ENCODE data around the gene GCFC2.

GCFC2 gene

DNA sequence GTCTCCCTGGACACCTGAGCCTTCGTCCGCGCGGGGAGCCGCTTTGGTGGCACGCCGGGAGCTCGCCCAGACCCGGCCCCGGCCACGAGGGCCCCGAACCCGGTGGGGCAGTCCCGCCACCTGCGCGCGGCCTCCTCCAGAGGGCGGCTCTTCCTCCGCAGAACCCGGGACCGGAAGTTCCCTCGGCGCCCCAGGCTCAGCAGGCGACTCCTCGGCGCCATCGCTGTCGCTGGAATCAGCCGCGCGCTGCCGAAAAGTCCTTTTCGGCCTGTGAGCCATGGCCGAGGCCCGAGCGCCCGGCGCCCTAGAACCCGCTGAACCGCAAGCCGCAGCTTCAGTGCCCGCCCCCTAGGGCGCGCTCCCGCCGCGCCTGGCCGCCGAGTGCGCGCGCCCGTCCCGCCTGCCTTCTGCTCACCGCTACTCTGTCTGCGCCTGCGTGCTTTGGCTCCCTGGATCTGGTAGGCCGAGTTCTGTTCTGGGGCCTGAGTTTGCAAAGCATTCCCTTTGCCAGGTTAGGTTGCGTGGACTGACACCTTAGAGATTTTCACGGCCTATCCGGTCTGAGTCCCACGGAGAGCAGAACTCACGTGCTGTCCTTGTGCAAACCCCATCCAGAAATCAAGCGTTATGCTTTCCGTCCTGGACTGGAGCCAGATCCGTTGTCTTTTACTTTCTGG, at the start of gene GCFC2:
GCFC2 (minus strand) TSS at position 339 of the 677 bp plus-strand sequence; CDS start at position 279, 60 bp downstream.
- DNase-seq, result peak; percentile 81 to 96 (median 90)
- intact Hi-C loops (cut with DNase I), result loop anchor here (5.0 kb wide), 1 partner anchor 63 kb away; the partner anchor contains the start of gene MRPL19

DNA sequence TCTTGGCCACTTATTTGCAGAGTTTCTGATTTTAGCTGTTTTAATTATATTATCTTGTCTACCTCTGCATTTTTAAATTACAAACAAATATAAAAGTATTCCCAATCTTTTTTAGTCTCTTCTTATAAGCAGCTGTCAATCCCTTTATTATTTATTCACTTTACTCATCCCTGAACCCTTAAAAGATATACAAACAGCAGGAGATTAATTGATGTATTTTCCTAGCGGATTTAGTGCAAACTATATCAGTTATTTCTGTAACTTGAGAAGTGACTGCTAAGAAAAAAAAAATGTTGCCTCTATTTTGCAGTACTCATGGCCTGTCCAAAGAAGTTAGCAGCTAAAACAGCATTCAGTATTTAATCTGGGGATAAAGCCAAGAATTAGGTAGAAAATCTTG, 42.1 kb upstream of the GCFC2 start:
- no peak for DNase-seq
- intact Hi-C loops (cut with DNase I), result no loop called here

DNA sequence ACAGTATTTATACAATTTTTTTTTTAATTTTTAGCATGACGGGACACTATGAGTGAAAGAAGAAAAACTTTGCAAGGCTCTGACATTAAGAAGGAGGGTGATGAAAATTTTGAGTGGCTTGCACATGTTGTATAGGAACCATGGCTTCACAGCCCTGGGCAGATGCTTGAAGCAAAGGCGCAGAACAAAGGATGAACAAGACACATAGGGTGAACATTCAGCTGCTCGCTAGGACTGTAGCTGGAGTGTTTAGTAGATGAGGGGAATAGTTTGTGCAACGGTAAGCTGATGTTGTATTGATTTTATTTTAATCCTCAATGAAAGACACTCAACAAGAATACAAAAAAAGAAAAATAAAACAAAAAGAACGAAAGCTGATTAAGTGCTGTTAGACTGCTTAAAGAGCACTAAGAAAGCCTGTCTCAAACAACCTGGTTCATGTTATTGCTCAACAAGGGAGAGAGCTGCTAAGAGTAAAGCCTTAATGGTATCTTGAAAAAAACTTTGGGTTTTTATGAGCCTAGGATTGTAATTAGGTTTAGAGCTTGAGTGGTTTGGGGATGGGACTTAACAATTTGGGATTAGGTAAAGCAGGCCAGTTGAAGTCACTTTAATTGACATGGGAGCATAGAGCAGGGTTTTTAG, 41.2 kb upstream of the GCFC2 start:
- no peak for DNase-seq
- intact Hi-C loops (cut with DNase I), result no loop called here

DNA sequence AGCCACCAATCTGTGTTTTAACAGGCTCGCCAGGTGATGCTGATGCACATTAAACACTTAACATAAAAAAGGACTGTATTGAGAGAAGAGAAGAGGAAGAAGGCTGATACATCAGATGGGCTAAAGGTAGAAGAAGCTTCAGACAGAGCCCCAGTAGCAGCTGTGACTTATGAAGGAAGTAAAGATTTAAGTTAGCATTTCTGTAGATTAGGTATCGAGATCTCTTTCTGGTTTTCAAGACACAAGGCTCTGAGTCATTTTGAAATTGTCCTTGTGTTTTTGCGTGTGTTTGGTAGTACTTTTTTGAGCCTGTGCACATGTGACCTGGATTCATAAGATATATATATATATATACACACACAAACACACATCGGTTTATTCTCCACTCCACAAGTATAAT, 40.6 kb upstream of the GCFC2 start:
- DNase-seq, result no peak
- intact Hi-C loops (cut with DNase I), result no loop called here

DNA sequence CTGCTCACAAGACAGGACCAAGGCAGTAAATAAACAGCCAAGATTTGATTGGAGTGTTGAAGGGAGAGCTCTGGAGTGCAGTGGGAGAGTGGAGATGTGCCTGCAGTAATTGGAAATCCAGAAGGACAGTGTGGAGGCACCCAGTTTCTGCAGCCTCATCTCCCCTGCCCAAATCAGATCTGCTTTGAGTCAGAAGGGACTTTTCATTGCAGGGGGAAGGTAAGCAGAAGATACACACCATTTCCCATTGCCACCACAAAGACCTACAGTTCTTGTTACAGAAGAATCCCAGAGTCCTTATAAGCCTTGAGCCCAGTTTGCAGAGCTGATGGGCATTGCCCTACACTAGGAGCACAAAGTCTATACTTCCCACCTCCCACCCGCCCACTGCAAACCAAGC, 27.2 kb upstream of the GCFC2 start:
- intact Hi-C loops (cut with DNase I), result no loop called here
- DNase-seq, result no peak

DNA sequence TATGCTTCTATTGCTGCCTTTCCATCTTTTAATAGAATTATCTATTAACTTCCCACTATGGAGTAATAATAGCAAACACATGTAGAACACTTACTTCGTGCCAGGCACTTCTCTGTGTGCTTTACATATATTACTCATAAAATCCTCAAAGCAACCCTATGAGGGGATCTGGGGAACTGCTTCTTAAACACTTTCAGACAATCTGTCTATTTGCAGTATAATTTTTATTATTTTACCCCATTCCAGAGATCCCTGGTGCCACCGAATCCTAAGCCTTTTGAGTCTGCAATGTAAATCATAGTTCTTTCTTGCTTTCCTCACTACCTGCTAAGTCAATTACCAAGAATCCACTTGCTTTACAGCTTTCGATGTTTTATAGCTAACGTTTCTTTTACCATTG, 25.6 kb upstream of the GCFC2 start:
- intact Hi-C loops (cut with DNase I), result no loop called here
- DNase-seq, result no peak

DNA sequence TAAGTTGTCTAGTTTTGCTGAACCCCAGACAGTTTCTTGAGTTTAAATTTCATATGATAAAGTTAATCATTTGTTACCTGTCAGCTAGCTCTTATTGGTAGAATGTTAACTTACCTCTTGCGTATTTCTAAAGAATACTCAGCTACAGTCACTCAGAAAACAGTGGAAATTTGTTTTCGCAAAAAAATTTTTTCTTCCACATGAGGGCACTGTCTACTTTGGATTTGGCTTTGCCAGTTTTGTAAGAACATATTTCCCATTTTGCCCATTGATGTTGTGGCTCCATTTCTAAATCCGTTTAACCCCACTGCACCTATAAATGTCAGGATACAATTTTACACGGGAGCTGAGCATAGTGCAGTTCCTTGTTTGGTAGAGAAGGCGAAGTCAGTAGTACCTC, 19.1 kb upstream of the GCFC2 start:
- intact Hi-C loops (cut with DNase I), result no loop called here
- DNase-seq, result peak in 1 of 42 donors; percentile 39

DNA sequence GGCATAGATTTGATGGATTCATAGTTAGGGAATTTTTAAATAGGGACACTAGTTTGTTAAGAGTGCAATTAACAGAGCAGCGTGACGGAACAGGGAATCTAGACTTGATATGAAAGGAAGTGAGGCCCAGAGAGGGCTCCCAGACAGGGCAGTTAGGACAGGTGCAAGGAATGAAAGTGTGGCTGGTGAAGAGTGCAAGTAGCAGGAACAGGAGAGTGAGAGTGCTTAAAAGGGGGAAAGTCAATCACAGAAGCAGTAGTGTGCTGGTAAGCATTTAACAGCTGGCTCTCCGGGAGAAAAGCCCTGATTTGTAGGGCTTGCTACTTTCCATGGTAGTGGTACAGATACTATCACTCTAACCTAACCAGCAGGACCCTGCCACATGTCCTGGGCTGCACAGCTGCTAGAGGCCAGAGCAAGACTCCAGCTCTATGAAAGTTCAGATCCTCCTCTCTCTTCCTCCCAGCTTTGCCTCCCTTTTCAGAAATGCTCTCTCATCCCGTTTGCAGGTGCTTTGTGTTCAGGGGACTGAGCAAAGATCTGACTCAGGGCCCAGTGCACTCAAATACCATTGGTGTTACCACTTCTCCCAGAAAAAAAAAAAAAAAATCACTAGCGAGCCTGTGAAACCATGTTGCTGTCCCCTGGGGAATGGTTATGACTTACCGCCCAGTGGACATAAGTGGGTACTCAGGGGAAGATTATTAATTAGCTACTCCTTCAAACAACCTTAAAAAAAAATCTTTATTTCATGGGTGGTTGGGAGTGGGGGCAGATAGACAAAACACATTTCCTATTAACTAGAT, 18.1 kb upstream of the GCFC2 start:
- no peak for DNase-seq
- intact Hi-C loops (cut with DNase I), result no loop called here

DNA sequence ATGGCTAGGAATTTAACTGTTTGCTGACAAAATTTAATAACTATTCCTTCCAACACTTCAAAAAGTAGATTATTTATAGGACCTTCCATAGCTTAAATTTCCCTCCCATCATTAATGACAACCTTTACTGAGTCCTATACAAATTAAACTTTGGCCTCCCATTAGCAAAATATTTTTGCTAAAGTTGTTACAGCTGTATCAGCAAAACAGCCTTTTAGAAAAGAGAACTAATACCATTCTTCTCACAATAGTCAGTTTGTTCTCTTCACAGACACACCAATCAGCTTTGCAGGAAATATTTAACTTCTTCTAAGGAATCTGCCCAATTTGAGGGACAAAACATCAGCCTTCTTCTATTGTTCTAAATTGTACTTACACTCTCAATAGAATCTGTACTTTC, 12.0 kb upstream of the GCFC2 start:
- DNase-seq, result no peak
- intact Hi-C loops (cut with DNase I), result no loop called here

DNA sequence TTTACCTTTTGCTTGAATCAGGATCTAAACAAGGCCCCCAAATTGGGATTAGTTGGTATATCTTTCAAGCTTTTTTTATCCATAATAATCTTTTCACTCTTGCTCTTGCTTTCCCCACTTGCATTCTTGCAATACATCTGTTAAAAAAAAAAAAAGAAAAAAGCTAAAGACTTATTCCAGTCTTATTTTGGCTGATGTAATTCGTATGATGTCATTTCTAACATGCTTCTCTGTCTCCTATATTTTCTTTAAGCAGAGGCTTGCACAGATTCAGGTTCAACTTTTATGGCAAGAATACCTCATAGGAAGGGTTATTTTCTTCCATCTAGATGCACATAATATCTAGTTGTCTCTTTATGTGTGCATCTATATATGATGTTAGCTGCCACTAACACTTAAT, 9.8 kb upstream of the GCFC2 start:
- no peak for DNase-seq
- intact Hi-C loops (cut with DNase I), result no loop called here

DNA sequence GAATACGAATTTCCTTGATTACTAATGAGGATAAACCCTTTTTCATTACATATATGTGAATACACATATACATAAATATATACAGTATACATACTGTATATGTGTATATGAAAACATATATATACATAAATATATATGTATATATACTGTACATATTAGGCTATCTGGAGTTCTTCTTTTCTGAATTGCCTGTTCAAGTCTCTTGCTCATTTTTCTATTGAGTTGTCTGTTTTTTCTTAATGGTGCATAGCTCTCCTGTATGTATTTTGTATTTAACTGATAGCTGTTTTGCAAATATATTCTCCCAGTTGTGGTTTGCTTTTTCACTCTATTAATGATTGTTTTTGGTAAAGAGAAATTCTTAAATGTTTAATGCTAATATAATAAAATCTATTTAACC, 8.9 kb upstream of the GCFC2 start:
- intact Hi-C loops (cut with DNase I), result no loop called here
- no peak for DNase-seq

DNA sequence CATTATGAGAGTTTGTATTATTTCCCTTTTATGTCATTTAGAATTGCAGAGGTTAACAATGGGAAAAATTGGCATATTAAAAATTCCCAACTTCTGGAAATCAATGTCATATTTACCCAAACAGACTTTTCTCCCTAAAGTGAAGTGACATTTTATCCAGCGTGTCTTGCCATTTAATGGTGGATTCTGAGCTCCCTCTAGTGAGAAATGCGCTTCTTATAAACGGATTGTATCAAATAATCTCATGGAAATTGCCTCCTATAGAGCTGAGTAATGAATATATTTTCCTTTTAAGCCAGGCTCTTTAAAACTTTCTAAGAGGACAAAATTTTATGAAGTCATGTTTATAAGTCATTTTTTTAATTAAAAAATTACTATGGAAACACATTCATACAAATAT, 5.7 kb upstream of the GCFC2 start:
- DNase-seq, result peak in 7 of 42 donors; percentile 10 to 46 (median 19)
- intact Hi-C loops (cut with DNase I), result no loop called here

DNA sequence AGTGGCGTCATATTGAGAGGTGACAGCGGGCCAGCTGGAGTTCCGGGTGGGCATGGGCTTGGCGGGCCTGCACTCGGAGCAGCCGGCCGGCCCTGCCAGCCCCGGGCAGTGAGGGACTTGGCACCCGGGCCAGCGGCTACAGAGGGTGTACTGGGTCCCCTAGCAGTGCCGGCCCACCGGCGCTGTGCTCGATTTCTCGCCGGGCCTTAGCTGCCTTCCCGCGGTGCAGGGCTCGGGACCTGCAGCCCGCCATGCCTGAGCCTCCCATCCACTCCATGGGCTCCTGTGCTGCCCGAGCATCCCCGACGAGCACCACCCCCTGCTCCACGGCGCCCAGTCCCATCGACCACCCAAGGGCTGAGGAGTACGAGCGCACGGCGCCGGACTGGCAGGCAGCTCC, 875 bp upstream of the GCFC2 start:
- intact Hi-C loops (cut with DNase I), result loop anchor here (5.0 kb wide), 1 partner anchor 64 kb away; the partner anchor contains the start of gene MRPL19
- peak in 1 of 42 donors; percentile 31 for DNase-seq

DNA sequence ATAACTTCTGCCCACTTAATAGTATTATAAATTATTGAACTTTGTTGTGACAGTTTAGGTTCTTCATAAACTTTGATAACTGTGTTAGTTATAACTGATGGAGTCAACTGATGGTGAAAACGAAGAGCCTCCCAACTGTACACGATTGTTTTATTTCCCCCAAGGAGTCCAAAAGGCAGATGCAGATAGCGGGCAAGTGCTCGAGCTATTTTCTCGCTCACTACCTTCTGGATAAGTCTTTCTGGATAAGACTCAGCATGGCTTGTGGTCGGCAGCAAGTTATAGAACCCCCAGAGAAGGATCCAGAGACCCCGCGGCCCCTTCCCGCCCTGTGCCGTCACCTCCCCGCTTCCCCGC, 517 bp downstream of the GCFC2 start:
- intact Hi-C loops (cut with DNase I), result loop anchor here (5.0 kb wide), 1 partner anchor 63 kb away; the partner anchor contains the start of gene MRPL19
- DNase-seq, result peak in 1 of 42 donors; percentile 5

DNA sequence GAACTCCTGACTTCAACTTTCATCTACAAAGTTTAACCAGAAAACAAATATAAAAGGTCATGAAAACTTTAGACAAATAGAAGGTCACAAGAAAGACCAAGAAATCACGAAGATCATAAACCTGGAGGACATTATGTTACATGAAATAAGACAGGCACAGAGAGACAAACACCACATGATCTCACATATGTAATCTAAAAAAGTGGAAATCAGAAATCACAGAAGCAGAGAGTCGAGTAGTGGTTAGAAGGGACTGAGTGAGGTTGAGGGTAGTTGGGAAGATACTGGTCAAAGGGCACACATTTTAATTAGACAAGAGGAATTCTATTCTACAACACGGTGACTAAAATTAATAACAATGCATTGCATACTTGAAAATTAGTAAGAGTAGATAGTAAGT, 1.4 kb downstream of the GCFC2 start:
- intact Hi-C loops (cut with DNase I), result no loop called here
- DNase-seq, result no peak

DNA sequence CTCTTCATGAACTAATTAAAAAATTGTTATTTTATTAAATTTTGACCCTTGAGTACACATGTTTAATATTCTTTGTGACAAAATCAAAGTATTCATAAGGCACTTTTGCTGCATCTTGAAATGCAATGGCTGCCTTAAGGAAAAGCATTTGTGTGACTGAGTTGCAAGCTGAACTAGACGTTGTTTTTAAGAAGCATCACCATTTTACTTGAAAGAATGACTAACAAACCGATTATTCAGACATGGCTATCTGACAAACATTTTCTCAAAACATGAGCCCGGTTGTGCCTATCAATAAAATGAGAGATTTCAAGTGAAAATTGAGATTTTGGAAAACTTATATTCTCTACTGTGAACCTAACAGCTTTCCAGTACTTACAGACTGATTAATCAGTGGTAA, 2.8 kb downstream of the GCFC2 start:
- no peak for DNase-seq
- intact Hi-C loops (cut with DNase I), result no loop called here

DNA sequence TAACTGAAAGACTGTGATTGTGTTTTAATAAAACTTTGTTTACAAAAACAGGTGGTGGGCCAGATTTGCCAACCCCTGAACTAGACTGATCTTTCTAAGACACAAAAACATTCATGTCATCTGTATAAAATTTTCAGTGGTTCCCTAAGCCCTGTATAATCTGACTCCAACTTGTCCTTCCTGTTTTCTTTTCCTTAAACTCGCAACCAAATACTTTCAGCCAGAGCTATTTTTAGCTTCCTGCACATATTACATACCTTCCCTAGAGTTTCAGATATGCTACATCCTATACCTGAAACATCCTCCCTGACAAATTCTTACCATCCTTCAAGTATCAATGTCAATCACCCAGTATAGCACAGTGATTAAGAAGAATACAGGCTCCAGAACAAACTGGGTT, 4.8 kb downstream of the GCFC2 start:
- DNase-seq, result no peak
- intact Hi-C loops (cut with DNase I), result no loop called here

DNA sequence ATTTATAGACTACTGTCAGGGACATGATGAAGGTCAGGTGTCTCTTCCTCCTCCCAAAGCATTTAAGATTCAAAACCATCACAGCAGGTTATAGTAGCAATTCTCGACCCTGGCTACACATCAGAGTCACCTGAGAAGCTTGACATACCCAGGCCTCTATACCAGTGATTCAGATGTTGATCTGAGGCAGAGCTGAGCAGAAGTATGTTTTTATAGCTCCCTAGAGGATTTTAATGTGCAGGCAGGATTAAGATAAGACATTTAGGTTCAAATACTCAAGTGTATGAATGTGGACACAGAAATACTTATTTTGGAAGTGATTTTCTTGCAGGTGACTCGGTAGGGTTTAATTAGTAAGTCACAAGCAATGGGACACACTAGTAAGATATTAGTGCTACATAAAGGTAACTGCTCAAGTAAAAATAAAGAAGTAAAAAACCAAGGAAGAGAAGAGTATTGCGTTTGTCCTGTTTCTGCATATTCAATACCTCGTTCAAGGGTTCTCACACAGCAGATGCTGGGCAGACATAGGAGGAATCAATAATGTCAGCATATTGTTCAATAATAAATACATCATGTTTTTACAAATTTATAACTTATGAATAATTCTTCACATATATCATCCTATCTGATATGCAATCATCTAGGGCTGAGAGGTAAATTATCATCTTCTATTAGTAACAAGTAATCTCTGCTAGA, 7.0 kb downstream of the GCFC2 start:
- intact Hi-C loops (cut with DNase I), result no loop called here
- DNase-seq, result no peak

DNA sequence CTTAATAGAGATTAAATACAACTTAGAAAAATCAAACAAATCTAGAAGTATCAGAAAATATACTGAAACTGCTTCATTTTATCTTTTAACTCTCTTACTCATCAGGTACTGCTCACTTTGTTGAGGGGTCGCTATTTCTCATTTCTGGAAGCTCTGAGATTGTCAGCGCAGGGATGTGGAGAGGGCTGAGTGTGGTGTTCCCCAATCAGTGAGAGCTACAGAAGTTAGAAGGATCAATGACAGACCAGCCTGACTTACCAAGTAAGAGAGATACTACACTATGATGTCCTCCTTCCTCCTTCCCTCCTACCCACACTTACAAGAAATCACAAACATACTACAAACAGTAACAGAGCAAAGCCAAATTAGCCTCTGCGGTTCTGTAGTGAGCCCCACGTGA, 8.1 kb downstream of the GCFC2 start:
- intact Hi-C loops (cut with DNase I), result no loop called here
- no peak for DNase-seq

DNA sequence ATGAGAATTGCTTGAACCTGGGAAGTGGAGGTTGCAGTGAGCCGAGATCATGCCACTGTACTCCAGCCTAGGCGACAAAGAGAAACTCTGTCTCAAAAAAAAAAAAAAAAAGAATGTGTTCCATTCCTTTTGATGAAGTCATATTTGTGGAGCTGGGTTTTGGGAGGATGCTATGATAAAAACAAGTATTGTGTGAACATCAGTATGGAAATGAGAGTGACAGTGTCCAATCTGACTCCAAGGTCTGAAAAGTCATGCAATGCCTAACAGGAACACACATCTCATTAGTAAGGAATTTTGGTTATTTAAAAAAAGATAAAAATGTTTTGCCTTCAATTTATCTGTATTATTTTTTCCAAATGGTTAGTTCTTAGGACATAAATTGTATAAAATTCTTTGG, 11.8 kb downstream of the GCFC2 start:
- intact Hi-C loops (cut with DNase I), result no loop called here
- no peak for DNase-seq
